ENCODE results near the gene TXK.

- no peak for TF ChIP-seq CTCF (IDR thresholded peaks at IDR 0.05 in 2 of 3, conservative IDR thresholded peaks at IDR 0.05 in 1 of 3; ENCODE audit: borderline replicate concordance in 1 of 3, insufficient read depth in 1 of 3, low read depth in 2 of 3, low read length in 2 of 3)
- no peak for TF ChIP-seq ZNF274 (IDR thresholded peaks at IDR 0.05; ENCODE audit: low read depth, low read length)
- no peak for TF ChIP-seq EZH2 (IDR thresholded peaks at IDR 0.05)
- TF ChIP-seq POLR2A (IDR thresholded peaks at IDR 0.05; ENCODE audit: borderline replicate concordance, extremely low read depth, insufficient read depth, insufficient read length) = no peak
- no peak for TF ChIP-seq POLR2AphosphoS5 (IDR thresholded peaks at IDR 0.05; ENCODE audit: low read depth, low read length)
- TF ChIP-seq CEBPB (IDR thresholded peaks at IDR 0.05; ENCODE audit: low read depth) = no peak
- TF ChIP-seq REST (IDR thresholded peaks at IDR 0.05; ENCODE audit: low read depth) = no peak
- TF ChIP-seq SIN3A (IDR thresholded peaks at IDR 0.05; ENCODE audit: low read depth) = no peak
- no peak for TF ChIP-seq SRF (IDR thresholded peaks at IDR 0.05; ENCODE audit: low read depth)
- TF ChIP-seq EZH2phosphoT487 (IDR thresholded peaks at IDR 0.05; ENCODE audit: borderline replicate concordance) = no peak
- no peak for TF ChIP-seq SP1 (IDR thresholded peaks at IDR 0.05; ENCODE audit: low read depth)
- no peak for TF ChIP-seq ELF1 (IDR thresholded peaks at IDR 0.05; ENCODE audit: borderline replicate concordance, low read depth)
These were observed 66.5 kb downstream of the TXK start for GRCh38 chr4:48067536-48067935.

Data from HCT116 (cell line).